HG02885 (cell line): ENCODE data around the gene PRMT1.
"Not testable (repeated sequence)": the region's sequence is repeated elsewhere in the genome, so short reads cannot be mapped to it uniquely, and the experiment has no call there.

Experiments used
- ATAC-seq: cut with Tn5 transposase; IDR thresholded peaks from one replicate; pipeline ENCODE4 v1.9.1; 2021; ENCODE audit warnings: mild to moderate bottlenecking; ENCODE audit not compliant: unreplicated experiment, poor library complexity

Gene PRMT1

DNA sequence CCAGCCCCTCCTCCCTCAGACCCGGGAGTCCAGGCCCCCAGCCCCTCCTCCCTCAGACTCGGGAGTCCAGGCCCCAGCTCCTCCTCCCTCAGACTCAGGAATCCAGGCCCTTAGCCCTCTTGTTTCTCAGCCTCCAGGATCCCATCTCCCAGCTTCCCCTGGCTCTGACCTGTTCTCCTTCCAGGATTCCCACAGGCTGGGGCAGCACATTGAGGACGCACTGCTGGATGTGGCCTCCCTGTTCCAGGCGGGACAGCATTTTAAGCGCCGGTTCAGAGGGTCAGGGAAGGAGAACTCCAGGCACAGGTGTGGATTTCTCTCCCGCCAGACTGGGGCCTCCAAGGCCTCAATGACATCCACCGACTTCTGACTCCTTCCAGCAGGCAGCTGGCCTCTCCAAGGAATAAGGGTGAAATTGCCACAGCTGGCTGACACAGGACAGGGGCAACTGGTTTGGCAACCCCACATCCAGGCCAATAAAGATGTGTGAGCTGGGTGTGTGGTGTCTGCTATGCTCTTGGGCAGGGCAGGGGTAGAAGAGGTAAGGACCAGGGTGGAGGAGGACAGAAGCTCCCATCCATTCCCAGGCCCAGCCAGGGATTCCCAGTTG is 36.3 kb downstream of the PRMT1 start:
- no peak for ATAC-seq

DNA sequence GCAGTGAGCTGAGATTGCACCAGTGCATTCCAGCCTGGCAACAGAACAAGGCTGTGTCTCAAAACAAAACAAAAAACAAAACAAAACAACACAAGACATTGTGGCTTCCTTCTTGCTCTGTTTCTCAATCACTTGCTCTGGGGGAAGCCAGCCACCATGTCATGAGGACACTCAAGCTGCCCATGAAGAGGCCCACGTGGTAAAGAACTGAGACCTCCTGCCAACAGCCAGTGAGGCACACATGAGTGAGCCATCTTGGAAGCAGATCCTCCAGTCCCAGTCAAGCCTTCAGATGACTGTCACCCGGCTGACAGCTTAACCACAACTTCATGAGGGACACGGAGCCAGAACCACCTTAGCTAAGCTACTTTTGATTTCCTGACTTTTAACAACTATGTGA is 39.1 kb downstream of the PRMT1 start:
- ATAC-seq: no peak

DNA sequence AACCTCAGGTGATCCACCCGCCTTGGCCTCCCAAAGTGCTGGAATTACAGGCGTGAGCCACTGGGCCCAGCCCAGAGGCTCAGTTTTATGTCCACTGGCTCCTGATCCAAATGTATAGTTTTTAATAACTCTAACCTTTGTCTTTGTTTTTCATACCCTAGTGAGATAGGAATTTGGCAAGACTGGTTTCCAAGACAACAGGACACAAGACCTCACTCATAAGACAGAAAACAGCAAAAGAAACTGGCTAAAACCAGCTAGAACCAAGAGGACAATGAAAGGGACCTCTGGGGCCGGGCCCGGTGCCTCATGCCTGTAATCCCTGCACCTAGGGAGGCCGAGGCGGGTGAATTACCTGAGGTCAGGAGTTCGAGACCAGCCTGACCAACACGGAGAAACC is 41.4 kb downstream of the PRMT1 start:
- ATAC-seq: no peak

DNA sequence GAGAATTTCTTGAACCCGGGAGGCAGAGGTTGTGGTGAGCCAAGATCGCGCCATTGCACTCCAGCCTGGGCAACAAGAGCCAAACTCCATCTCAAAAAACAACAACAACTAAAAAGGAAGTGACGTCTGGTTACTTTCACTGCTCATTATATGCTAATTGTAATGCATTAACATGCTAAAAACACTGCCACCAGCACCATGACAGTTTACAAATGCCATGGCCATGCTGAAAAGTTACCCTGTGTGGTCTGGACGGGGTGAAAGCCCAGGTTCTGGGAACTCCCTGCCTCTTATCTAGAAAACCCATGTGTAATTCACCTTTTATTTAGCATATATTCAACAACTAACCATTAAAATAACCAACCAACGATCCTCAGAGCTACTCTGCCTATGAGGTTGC is 41.9 kb downstream of the PRMT1 start:
- ATAC-seq: no peak

DNA sequence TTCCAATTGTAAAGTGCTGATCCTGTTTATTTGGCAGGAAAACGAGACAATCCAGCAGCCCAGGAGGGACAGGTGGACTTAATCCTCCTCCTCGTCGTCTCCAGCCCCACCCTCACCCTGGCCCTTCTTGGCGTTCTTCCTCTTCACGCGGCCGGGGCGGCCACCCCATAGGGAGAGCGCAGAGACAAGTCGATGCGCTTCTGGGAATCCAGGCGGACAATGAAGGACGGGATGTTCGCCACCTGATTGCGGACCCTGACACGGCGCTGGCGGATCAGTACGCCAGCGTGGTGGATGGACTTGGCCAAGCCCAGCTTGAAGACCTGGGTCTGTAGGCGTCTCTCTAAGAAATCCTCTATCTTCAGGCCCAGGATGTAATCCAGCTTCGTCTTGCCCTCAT is 42.3 kb downstream of the PRMT1 start:
- ATAC-seq: not testable (repeated sequence)

DNA sequence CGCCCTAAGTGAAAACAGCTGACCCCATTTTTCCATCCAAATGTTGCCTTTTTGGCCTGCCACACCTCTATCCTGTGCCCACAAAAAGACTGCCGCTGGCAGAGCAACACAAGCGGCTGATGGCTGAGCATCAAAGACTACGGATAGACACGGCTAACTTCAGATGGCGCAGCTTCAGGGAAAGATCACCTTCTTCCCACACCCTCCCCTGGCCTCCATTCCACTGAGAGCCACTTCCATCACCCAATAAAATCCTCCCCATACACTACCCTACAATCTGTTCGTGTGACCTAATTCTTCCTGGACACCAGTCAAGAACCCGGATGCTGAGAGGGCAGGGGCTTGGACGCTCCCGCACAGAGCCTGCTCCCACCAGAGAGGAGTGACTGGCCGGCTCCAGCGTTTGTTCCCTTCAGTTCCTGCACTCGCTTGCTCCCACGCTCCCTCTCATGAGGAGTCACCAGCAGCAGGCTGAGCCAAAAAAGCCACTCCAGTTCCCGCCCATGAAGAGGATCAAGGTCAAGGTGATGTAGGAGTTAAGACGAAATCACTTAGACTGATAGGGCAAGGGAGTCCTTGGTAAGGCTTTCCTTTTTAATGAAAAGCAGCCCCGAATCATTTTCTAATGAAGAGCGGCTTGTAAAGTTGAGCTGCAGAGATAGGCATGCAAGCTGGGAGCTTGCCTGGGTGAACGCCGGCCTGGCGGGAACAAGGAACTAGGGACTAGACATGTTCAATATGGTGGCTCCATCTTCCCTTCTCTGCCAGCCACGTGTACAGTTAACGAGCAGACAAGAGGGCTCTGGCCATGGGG is 50.4 kb downstream of the PRMT1 start:
- ATAC-seq: no peak

DNA sequence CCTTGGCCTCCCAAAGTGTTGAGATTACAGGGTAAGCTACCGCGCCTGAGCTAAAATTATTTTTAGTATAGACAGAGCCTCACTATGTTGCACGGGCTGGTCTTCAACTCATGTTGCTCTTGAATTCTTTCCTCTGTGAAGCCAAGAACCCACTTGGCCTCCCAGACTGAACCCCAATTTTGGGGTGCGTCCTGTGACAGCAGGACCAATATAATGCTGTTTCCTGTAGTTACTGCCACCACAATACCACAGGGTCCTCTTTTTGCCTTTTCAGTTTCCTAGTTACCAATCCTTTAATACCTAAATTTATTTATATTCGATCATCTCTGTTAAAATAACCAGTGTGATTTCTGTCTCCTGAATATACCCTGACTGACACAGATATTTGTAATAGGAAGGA is 53.1 kb downstream of the PRMT1 start:
- no peak for ATAC-seq
